DND-41 (cell line): ENCODE measurements around the gene COX5B.

Source experiments
- ATAC-seq: fragments of 200-7000 bp; cut with Tn5 transposase; 3 replicates; pipeline ENCODE4 v1.9.1; 2021; ENCODE audit warnings: low read depth; ENCODE audit not compliant: insufficient read depth
- DNase-seq: peaks from one replicate; pipeline ENCODE4 v3.0.0-alpha.2; 2020
- H2AFZ ChIP-seq: 2 replicates; pipeline ENCODE4 v1.6.0; 2012; ENCODE audit warnings: low read depth, low read length
- H3K27ac ChIP-seq: 2 replicates; pipeline ENCODE4 v1.5.1; 2012; ENCODE audit warnings: low read length, inconsistent platforms
- H3K27me3 ChIP-seq: fragments of 200-600 bp; sonication (generic); 2 replicates; pipeline ENCODE4 v1.6.0; 2012; ENCODE audit warnings: low read length, mild to moderate bottlenecking, inconsistent platforms; ENCODE audit not compliant: insufficient read depth, poor library complexity
- H3K36me3 ChIP-seq: 2 replicates; pipeline ENCODE4 v1.5.1; 2012; ENCODE audit warnings: low read length, inconsistent platforms; ENCODE audit not compliant: insufficient read depth
- H3K4me1 ChIP-seq: 2 replicates; pipeline ENCODE4 v1.5.1; 2012; ENCODE audit warnings: mild to moderate bottlenecking, low read length; ENCODE audit not compliant: insufficient read depth
- H3K4me2 ChIP-seq: 2 replicates; pipeline ENCODE4 v1.6.0; 2012; ENCODE audit warnings: mild to moderate bottlenecking, moderate library complexity, low read length, inconsistent platforms; ENCODE audit not compliant: insufficient read depth
- H3K4me3 ChIP-seq, 2 experiments: fragments of 200-600 bp in 1 of 2; shearing (Covaris generic) in 1 of 2; 2 replicates each; pipeline ENCODE4 v1.5.1; 2012 to 2016; ENCODE audit warnings: inconsistent platforms in 2 of 2, low read length in 2 of 2, mild to moderate bottlenecking in 2 of 2, low read depth in 1 of 2, moderate library complexity in 1 of 2
- H3K79me2 ChIP-seq: 2 replicates; pipeline ENCODE4 v1.6.0; 2012; ENCODE audit warnings: low read length, inconsistent platforms; ENCODE audit not compliant: insufficient read depth
- H3K9ac ChIP-seq: 2 replicates; pipeline ENCODE4 v1.6.0; 2012; ENCODE audit warnings: low read depth, mild to moderate bottlenecking, inconsistent platforms, low read length, moderate library complexity
- H3K9me3 ChIP-seq: 2 replicates; pipeline ENCODE4 v1.5.1; 2012; ENCODE audit warnings: low read length, moderate library complexity, mild to moderate bottlenecking, inconsistent platforms; ENCODE audit not compliant: insufficient read depth, severe bottlenecking
- H4K20me1 ChIP-seq: 2 replicates; pipeline ENCODE4 v1.6.0; 2012; ENCODE audit warnings: low read length; ENCODE audit not compliant: insufficient read depth
- CTCF ChIP-seq: IDR thresholded peaks from 2 replicates; pipeline ENCODE4 v1.5.1; 2012; ENCODE audit warnings: borderline replicate concordance, low read length, moderate library complexity, mild to moderate bottlenecking; ENCODE audit not compliant: poor library complexity, severe bottlenecking; ENCODE audit errors: extremely low read depth
- EZH2 ChIP-seq: IDR thresholded peaks from 3 replicates; pipeline ENCODE4 v1.6.1; 2012; ENCODE audit warnings: borderline replicate concordance, low read depth, mild to moderate bottlenecking, moderate library complexity, low read length, inconsistent platforms; ENCODE audit not compliant: severe bottlenecking

COX5B gene

GRCh38 chr2:97662386-97662894, 16.6 kb downstream of the COX5B start:
- peaks cover 34% of the 10 kb centered on the region for H3K4me1 ChIP-seq
- H3K36me3 ChIP-seq: peaks cover 47% of the 10 kb centered on the region
- H3K4me3 ChIP-seq: peak overlapping the region; percentile 28 to 60; a peak in 3 of 4 replicates
- peak overlapping the region; percentile 69 for H3K27ac ChIP-seq
- TF ChIP-seq CTCF (no peak), EZH2 (no peak)
- no peaks in the 10 kb centered on the region for H3K27me3 ChIP-seq
- H2AFZ ChIP-seq: peak overlapping the region; percentile 53; the same call in 1 of the 2 replicates
- peaks cover 42% of the 10 kb centered on the region for H3K79me2 ChIP-seq
- DNase-seq: no peak
- H3K9ac ChIP-seq: peak overlapping the region; percentile 61
- no peaks in the 10 kb centered on the region for H3K9me3 ChIP-seq
- H4K20me1 ChIP-seq: peaks cover 39% of the 10 kb centered on the region
- peak overlapping the region; percentile 74 for H3K4me2 ChIP-seq
- ATAC-seq: peak; percentile 18

GRCh38 chr2:97662895-97663625, 17.2 kb downstream of the COX5B start:
- H2AFZ ChIP-seq: peak overlapping the region; percentile 53
- peaks cover 39% of the 10 kb centered on the region for H4K20me1 ChIP-seq
- TF ChIP-seq EZH2 (no peak), CTCF (no peak)
- H3K4me3 ChIP-seq: peak overlapping the region; percentile 28 to 60
- H3K79me2 ChIP-seq: peaks cover 42% of the 10 kb centered on the region
- no peaks in the 10 kb centered on the region for H3K9me3 ChIP-seq
- H3K27ac ChIP-seq: peak overlapping the region; percentile 69
- no peaks in the 10 kb centered on the region for H3K27me3 ChIP-seq
- peak overlapping the region; percentile 61 for H3K9ac ChIP-seq
- H3K4me1 ChIP-seq: peaks cover 34% of the 10 kb centered on the region
- peak overlapping the region; percentile 74 for H3K4me2 ChIP-seq
- H3K36me3 ChIP-seq: peaks cover 40% of the 10 kb centered on the region
- ATAC-seq: peak; percentile 37
- peak; percentile 69 for DNase-seq

GRCh38 chr2:97663626-97663961, 17.7 kb downstream of the COX5B start:
- Histone ChIP-seq H3K27ac (peak overlapping the region; percentile 69), H2AFZ (peak overlapping the region; percentile 53), H3K36me3 (peaks cover 35% of the 10 kb centered on the region), H3K9me3 (no peaks in the 10 kb centered on the region), H4K20me1 (peaks cover 36% of the 10 kb centered on the region), H3K4me3 (peak overlapping the region; percentile 28 to 60), H3K27me3 (no peaks in the 10 kb centered on the region), H3K4me2 (peak overlapping the region; percentile 74), H3K4me1 (peaks cover 34% of the 10 kb centered on the region), H3K79me2 (peaks cover 42% of the 10 kb centered on the region), H3K9ac (peak overlapping the region; percentile 61)
- TF ChIP-seq EZH2 (no peak), CTCF (no peak)
- DNase-seq: no peak
- ATAC-seq: peak; percentile 22; the same call in 1 of the 3 replicates
